SH-SY5Y (cell line): Measurements from ENCODE around the gene MIER1.

Experiments used
- GATA2 ChIP-seq: IDR thresholded peaks from 2 replicates; pipeline ENCODE4 v1.6.1; 2011; ENCODE audit warnings: mild to moderate bottlenecking, low read depth, low read length
- GATA3 ChIP-seq: IDR thresholded peaks from 2 replicates; pipeline ENCODE4 v1.6.1; 2011; ENCODE audit warnings: low read depth, mild to moderate bottlenecking, low read length, moderate library complexity

DNA sequence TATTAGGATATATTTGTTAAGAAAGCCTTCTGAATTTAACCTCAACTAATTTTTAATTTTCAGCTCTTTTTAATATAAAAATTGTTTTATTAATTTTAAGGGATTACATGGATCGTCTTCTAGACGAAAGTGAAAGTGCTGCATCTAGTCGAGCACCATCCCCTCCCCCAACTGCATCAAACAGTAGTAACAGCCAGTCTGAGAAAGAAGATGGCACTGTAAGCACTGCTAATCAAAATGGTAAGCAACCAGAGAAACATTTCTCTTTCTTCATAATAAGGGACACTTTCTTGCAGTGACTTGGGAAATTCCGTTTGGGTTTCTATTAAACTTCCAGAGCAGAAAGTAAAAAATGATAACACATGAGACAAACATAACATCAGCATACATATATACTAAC, 56.9 kb downstream of the MIER1 start:
- no peak for TF ChIP-seq GATA3
- no peak for TF ChIP-seq GATA2
